Measurements from ENCODE around the gene GBE1. TPM values are rescaled to one million over a fixed set of nuclear protein-coding genes. Genes with fewer than 3 reads are reported as not detected.
"Not testable (repeated sequence)": the region's sequence is repeated elsewhere in the genome, so short reads cannot be mapped to it uniquely, and the experiment has no call there.

Gene GBE1
- total RNA-seq, 1 donor from 2014 or later, result 31.9 TPM

DNA sequence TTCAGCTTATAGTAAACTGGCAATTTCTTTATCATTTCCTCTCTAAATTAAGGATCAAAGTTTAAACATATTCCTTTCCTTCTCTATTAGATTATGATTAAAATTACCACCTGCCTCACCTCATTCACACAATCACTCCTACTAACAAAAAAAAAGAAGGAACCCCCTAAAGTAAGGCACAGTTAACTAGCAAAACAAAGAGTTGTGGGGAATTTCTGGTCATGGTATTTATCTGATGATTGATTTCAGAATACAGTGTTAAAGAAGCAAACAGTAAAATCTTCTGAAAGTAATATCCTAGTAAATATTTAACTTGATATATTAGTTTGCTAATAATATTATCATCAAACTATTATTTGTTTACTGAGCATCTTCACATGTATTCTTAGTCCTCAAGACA is 8.8 kb downstream of the GBE1 start:
- DNase-seq, result no peak

DNA sequence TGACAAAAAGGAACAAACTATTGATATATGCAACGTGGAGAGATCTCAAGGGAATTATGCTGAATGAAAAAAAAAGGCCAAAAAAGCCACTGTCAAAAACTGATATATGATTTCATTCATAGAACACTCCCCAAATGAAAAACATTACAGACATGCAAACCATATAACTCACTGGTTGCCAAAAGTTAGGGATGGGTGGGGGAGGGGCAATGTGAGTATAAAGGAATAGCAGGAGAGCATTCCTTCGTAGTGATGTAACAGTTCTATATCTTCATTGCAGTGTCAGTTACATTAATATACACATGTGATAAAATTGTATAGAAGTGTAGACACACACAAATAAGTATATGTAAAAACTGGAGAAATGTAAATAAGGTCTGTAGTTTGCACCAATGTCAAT is 12.2 kb downstream of the GBE1 start:
- DNase-seq, result no peak

DNA sequence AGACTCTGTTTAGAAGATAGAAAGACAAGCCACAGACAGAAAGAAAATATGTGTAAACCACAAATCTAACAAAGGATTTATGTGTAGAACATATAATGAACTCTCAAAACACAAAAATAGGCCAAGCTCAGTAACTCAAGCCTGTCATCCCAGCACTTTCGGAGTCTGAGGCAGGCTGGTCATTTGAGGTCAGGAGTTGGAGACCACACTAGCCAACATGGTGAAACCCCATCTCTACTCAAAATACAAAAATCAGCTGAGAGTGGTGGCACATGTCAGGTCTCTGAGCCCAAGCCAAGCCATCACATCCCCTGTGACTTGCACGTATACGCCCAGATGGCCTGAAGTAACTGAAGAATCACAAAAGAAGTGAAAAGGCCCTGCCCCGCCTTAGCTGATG is 14.2 kb downstream of the GBE1 start:
- not testable (repeated sequence) for DNase-seq

DNA sequence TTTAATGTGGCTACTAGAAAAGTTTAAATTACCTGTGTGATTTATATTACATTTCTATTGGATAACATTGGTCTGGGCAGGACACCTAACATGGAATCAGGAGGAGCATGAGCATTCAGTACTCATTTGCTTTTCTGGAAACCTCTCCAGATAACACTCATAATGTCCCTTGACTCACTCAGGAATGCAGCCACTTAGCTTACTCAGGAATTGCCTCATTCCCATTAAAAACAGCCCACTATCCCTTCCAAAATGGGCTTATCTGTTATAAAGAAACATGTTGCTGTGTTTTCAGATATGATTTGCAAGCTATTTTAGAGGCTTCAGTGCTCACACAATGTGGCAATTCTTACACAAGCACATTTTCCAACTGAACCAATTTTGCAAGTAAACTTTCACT is 17.1 kb downstream of the GBE1 start:
- DNase-seq, result no peak

DNA sequence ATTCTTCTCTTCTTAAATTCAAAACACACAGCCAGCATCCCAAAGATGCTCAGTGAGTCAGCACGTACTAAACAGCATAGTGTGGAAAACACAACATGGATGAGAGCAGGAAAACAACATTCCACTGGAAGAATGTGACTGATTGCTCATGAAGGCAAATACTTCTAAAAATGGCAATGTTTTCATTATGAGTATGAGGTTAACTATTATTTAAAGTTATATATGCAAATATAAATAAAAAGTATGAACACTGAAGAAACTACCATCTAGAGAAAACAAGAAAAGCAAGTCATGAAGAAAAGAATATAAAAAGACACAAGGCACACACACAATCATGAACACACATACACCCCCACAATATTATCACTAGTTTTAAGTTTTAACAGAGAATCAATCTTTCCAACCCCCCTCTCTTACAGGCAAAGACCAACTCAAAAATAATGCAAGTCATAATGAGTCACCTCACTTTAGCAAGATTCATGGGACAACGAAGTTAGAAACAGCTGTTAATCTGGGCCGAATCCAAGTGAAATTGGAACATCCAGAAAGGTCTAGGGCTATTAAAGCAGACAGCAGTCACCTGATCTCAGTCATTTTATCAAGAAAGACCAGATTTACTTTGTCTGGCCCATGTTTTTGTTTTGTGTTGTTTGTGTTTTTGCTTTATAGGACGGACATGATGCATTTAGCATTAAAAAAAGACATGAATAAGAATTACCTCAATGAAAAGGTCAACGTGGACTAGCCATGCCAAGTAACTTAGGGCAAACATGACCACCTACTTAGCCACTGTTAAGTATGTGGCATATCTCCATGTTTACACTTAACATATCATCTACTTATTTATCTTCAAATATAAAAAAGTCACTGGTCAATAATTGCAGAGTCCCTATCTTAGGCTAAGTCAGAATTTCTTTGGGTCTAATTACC is 18.1 kb downstream of the GBE1 start:
- no peak for DNase-seq

DNA sequence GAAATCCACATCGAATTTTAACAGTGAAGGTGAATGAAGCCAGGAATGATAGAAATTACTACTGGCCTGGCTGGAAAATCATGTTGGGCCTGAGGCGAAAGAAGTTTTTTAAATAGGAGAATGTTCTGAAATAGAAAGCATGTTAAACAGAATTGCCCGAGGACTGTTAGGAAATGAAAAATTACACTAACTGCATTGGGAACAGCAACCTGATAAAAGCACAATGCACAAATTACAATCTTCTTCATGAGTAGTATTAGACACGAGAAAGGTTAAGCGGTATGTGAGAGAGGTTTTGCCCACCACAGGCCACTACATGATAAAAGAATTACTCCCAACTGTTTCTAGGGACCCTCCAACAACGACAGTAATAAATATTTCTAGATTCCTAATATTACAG is 18.9 kb downstream of the GBE1 start:
- DNase-seq, result no peak

DNA sequence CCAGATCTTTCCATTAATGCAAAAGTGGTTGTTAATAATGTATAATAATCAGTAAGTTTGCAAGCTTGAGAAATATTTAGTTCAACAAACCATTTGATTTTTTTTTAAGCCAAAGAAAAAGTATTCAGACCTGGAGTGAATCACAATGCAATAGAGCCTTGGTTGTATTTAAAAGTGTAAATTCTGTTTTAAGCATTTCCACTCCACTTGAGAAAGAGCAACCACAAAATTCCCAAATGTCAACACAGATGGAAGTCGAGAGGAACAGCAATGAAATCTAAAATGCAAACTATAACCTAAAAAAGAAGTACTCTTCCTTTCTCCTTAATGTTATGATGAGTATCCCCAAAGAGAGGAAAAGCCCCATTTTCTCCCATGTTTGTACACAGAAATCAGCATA is 20.2 kb downstream of the GBE1 start:
- no peak for DNase-seq

DNA sequence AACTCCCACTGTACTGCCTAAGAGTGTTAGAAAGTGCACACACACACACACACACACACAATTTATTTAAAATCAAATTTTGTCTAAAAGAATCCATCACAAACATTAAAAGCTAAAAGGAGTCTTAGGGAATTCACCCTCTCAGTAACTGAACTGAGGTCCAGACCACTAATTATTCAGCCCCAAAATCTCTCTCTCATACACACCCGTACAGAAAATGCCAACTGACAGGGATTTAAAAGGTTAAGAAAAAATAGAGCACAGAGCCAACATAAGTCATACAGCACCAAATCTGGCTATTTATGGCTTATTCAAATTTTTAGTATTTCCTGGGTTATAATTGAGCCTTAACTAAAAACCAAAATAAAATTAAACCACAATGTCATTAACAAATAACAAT is 20.7 kb downstream of the GBE1 start:
- DNase-seq, result no peak

DNA sequence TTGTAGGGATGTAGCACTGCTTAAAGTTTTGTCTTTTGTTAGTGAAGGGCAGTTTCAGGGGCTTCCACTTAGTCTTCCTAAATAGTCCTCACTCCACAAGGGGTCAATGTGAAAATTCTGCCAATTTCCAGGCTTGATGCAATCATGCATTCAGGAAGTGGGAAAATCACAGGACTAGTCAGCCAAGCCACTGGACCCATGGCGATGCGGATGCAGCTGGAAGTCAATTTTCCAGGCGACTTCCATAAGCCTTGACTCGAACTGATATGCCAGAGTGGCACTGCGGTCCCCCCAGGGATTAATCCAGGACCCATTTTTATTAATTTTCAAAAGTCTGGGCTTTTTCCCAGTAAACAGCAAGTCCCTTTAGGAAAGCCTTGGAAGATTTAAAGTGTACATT is 26.1 kb downstream of the GBE1 start:
- DNase-seq, result no peak

DNA sequence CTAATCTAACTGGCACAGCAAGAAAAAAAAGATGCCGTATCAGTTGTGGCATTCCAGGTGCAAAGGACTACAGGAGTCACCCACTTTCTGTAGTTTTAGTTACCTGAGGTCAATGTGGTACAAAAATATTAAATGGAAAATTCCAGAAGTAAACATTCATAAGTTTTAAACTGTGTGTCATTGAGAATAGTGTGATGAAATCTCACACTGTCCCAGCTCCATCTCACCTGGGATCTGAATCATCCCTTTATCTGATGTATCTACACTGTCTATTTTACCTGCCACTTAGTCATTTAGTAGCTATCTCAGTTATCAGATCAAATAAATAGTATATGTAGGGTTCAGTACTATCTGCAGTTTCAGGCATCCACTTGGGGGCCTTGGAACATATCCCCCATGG is 26.7 kb downstream of the GBE1 start:
- DNase-seq, result no peak

DNA sequence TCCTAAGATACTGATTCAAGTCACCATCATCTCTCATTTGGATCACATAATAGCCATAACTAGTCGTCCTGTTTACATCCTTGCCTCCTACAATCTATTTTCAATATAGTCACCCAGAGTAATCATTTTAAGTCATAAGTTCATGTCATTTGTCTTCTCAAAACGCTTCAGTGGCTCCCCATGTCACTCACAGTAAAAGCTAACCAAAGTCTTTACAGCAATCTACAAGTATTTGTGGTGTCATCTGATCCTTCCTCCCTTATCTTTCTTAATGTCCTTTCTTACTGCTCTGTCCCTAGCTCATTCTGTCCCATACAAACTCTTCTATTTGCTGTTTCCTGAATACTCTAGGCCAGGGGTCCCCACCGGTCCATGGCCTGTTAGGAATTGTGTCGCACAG is 28.8 kb downstream of the GBE1 start:
- DNase-seq, result no peak

DNA sequence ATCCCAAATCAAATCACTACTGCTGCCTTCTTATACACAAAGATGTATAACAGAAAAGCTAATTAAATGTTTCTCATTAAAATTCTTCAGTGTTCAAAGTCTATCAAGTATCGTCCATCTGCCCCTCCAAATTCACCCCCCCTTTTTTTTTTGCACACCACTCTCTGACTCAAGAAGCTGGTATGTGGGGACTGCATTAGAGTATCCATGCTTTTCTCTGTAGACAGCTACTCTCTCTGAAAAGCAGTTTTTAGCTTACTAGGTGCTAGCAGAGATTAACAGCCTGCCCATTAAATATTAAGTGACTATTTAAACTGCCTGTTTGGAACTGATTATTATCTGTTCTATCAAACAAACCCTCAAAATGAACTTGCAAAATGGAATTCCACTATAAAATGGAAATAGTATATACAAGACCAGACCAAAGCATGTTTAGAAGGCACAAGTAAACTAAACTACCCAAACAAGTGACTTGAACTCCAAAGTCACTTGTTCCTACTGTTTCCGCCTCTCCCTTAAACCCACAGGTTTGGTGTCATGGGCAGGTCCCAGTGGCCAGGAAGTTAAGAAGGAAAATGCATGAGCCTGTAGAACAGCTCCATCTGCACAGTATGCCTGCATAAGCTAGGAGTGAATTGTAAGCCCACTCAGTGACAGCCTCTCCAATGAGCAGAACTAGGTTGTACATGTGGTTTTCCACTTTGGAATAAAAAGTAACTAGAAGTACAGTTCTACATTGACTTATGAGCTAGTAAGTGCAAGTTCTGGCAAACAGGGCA is 32.5 kb downstream of the GBE1 start:
- no peak for DNase-seq

DNA sequence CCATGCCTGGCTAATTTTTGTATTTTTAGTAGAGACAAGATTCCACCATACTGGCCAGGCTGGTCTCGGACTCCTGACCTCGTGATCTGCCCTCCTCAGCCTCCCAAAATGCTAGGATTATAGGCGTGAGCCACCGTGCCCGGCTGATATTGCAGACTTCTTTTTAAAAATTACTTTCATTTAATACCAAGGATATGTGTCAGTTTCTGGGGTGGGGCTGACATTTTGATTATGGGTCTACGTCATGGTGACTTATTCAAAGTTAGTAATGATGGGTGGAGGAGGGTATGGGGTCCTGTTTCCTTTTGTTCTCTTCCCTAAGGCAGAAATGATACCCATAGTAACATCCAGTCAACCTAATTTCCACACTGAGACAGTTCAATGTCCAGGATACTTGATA is 34.7 kb downstream of the GBE1 start:
- no peak for DNase-seq

DNA sequence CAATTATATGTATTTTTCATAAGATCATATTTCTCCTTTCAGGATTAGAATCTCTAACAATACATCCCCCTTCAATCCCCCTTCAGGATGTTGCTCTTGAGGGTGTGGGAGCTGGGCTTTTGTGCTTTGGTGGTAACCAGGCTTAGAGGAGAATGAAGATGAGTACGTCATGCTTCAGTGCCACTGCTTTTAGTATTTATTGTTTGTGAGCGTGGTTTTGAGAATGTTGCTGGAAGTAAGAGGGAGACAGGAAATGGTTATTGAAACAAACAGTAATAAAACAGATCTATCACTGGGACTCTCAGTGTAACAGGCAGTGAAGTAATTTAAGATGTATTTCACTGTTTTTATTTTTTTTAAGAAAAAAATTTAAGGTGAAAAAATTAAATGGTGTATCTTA is 35.3 kb downstream of the GBE1 start:
- no peak for DNase-seq

DNA sequence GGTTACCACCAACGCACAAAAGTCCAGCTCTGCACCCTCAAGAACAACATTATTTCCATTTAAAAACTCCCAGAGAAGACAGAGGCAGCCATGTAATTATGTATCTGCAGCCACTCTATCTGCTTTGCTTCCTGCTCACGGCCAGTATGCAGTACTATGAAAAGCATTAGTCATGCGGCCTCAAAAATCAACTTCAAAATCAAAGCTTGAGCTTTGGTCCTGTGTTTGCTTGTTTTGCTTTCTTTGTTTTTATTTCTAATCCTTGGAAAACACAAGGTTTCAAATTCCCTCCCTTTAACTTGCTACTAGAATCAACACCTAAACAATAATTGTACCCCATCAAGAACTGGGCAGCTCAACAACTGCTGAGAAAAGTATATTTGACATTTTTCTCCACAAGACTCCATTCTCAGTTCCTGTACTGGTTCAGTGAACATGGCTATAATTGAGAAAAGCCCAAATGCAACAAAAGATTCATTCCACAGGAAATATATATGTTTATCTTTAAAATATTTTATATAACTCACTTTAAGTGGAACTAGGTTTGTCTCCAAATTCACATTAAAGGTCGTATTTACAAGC is 37.6 kb downstream of the GBE1 start:
- no peak for DNase-seq

DNA sequence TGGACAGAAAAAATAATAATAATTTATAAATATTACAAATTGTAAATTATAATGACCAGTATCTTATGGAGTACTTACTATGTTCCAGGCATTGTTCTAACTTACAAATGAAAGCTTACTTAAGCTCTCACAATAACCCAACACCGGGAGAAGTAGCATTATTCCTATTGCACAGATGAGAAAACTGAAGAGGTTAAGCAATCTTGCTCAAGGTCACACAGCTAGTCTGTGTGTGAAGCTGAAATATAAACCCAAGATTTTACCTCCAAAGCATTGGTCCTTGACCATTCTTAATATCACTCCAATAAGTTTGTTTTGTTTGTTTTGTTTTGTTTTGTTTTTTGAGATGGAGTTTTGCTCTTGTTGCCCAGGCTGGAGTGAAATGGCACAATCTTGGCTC is 43.1 kb downstream of the GBE1 start:
- DNase-seq, result no peak

DNA sequence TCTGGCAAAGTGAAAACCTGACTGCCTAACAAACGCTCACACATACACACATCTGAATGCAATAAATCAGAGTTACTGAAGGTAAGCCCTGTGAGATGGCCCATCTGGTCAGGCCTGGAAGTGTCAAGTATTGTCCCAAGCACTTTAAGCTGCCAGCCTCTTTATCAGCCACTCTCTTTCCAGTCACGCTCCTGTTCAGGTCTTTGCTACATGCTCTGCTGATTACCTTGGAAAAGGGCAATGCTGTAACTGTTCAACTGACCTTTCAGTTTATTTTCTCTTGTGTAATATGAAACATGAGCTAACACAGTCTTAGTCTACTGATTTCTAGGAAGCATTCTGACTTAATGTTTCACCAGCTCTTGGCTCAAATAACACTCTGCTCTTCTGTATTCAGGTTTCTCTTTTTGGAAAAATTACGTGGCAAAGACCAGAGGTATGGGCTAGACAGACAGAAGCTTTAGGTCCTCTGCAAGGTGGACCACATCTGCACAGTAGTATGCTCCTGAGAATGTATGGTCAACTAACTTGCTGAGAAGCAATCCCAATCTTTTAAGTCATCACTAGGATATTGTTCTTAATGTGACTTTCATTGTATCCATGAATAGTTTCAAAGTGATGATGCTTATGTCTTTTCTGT is 44.5 kb downstream of the GBE1 start:
- no peak for DNase-seq

DNA sequence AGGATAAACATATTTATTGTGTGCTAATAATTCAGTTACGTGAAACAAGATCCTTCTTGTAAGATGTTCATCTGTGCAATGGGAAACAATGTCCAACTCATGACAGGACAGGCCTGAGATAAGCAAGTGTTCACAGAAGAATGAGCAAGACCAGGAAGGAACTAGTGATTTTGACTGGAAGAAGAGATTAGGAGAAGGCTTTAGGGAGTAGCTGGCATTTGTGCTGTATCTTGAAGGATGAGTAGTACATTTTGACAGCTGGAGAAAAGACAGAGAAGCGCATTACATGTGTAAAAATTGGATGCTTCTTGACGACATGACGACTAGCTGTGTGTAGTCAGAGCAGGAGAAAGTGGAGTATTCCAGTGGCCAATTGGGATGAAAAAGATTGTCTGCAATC is 48.4 kb downstream of the GBE1 start:
- DNase-seq, result no peak

DNA sequence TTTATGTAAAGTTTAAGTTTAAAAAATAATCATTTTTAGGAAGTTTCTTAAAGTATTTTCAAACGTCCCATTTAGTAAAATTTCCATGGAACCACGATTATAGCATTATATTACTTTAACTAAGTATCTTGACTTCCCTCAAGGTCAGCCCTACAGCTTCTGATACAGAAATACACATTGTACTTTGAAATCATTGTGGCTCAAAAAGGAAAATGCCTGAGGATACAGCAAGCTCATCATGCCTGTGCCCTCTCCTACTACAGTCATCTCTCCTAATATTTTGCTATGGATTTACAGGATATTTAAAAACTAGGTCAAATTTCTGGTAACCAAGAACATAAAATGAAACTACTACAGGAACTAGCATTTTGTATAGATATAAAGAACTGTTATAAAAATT is 51.8 kb downstream of the GBE1 start:
- DNase-seq, result no peak

DNA sequence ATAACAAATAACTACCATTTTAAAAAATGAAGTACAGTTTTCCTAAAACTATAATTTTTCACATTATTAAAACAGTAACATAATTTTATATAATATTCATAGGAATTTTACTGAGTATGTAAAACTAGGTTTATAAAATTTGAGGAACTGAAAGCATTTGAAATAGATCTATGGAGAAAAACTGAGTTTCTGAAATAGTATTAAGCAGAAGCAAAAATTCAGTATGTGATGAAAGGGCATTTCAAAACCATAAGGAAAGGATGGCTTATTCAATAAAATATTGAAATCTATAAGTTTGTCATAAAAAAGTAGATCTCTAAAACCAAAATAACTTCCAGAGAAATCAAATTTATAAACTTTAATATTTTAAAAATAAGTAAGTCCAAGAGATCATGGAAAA is 53.4 kb downstream of the GBE1 start:
- no peak for DNase-seq

DNA sequence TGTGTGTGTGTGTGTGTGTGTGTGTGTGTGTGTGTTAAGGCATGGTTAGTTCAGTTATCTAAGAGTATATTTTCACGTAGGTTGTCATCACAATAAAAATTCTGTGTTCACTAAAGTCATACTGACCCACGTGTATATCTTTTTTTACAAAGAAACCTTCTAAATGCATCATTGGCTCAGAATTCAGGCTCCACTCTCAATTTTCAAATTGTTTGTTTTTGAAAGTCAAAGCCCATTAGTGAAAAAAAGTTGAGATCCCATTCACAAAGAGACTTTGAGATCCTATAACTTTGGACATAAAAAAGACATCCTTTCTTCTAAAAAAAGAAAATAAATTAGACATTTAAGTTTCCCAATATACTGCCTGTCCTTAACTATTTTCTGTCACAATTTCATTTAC is 59.3 kb downstream of the GBE1 start:
- no peak for DNase-seq

DNA sequence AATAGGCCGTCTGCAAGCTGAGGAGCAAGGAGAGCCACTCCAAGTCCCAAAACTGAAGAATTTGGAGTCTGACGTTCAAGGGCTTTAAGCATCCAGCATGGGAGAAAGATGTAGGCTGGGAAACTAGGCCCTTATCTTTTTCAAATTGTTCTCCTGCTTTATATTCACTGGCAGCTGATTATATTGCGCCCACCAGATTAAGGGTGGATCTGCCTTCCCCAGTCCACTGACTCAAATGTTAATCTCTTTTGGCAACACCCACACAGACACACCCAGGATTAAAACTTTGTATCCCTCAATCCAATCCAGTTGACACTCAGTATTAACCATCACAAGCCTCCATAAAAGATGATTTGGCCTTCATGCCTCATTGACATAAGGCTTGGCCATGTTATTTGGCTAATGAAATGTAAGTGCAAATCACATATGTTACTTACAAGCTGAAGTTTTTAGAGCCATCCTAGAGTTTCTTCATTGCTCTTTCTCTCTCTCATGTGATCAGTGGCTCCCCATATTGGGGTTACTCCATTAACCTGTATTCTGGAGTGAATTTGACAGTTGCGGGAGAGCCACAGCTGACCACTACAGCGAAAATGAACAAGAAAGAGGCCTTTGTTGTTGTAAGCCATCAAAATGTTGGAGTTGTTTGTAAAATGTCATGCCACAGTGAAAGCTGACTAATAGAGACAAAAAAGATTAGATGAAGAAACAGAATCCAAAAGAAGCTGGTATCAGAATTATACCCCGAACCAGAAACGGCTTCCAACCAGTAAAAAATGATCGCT is 61.7 kb downstream of the GBE1 start:
- no peak for DNase-seq

Data from skin of body (tissue), 2 donors.